ENCODE data around the gene SPZ1. TPM values are rescaled to one million over a fixed set of nuclear protein-coding genes. Genes with fewer than 3 reads are reported as not detected.
"Not testable (repeated sequence)": the region's sequence is repeated elsewhere in the genome, so short reads cannot be mapped to it uniquely, and the experiment has no call there.

The SPZ1 gene
- total RNA-seq: not detected

- Mint-ChIP-seq H3K4me1 (ENCODE audit: low read depth) (peaks cover 5% of the 10 kb centered on the region), H3K4me3 (no peak within 1 kb of the TSS), H3K9me3 (no peaks in the 10 kb centered on the region), H3K27me3 (ENCODE audit: low read depth) (peaks cover 26% of the 10 kb centered on the region), H3K27ac (no peak within 1 kb of the TSS), H3K36me3 (ENCODE audit: insufficient read depth in 2 of 2) (no peaks in the 10 kb centered on the region)
- ATAC-seq (replicated peaks in 1 of 2) (no peak), DNase-seq (no peak)
These were observed at the start of gene SPZ1 for GRCh38 chr5:80319702-80320101. Gene SPZ1, plus strand, starts transcription at chr5:80320002. Its CDS starts 214 bp downstream, at chr5:80320216.

GRCh38 chr5:80270543-80270942 is 49.3 kb upstream of the SPZ1 start:
- Mint-ChIP-seq H3K27ac (peak overlapping the region; percentile 93), H3K4me1 (ENCODE audit: low read depth) (peaks cover 51% of the 10 kb centered on the region), H3K4me3 (peak overlapping the region; percentile 36 to 74)
- peak; percentile 56 to 59 for ATAC-seq (replicated peaks in 1 of 2)
- not testable (repeated sequence) for H3K27me3 Mint-ChIP-seq (ENCODE audit: low read depth); H3K36me3 Mint-ChIP-seq (ENCODE audit: insufficient read depth in 2 of 2); DNase-seq; H3K9me3 Mint-ChIP-seq

- Mint-ChIP-seq H3K9me3 (no peaks in the 10 kb centered on the region), H3K4me1 (ENCODE audit: low read depth) (peaks cover 29% of the 10 kb centered on the region), H3K27me3 (ENCODE audit: low read depth) (no peaks in the 10 kb centered on the region), H3K27ac (no peak overlapping the region), H3K4me3 (no peak overlapping the region), H3K36me3 (ENCODE audit: insufficient read depth in 2 of 2) (no peaks in the 10 kb centered on the region)
- ATAC-seq (replicated peaks in 1 of 2): peak in 1 of 2 donors; percentile 47
- peak in 1 of 2 donors; percentile 21 for DNase-seq
These were observed 44.5 kb upstream of the SPZ1 start for GRCh38 chr5:80275347-80275746.

- no peak for ATAC-seq (replicated peaks in 1 of 2)
- Mint-ChIP-seq H3K27me3 (ENCODE audit: low read depth) (no peaks in the 10 kb centered on the region), H3K27ac (peak overlapping the region; percentile 11), H3K4me1 (ENCODE audit: low read depth) (peaks cover 23% of the 10 kb centered on the region), H3K4me3 (no peak overlapping the region), H3K36me3 (ENCODE audit: insufficient read depth in 2 of 2) (no peaks in the 10 kb centered on the region), H3K9me3 (no peaks in the 10 kb centered on the region)
- DNase-seq: no peak
These were observed 43.6 kb upstream of the SPZ1 start for GRCh38 chr5:80276186-80276585.

- no peaks in the 10 kb centered on the region for H3K36me3 Mint-ChIP-seq (ENCODE audit: insufficient read depth in 2 of 2)
- no peak overlapping the region for H3K27ac Mint-ChIP-seq
- ATAC-seq (replicated peaks in 1 of 2) (no peak), DNase-seq (no peak)
- H3K27me3 Mint-ChIP-seq (ENCODE audit: low read depth): no peaks in the 10 kb centered on the region
- H3K9me3 Mint-ChIP-seq: no peaks in the 10 kb centered on the region
- peaks cover 23% of the 10 kb centered on the region for H3K4me1 Mint-ChIP-seq (ENCODE audit: low read depth)
- no peak overlapping the region for H3K4me3 Mint-ChIP-seq
These were observed 42.6 kb upstream of the SPZ1 start for GRCh38 chr5:80277191-80277590.

GRCh38 chr5:80282054-80282453 is 37.7 kb upstream of the SPZ1 start:
- Mint-ChIP-seq H3K9me3 (peaks cover 2% of the 10 kb centered on the region in 2 donors), H3K27me3 (ENCODE audit: low read depth) (no peaks in the 10 kb centered on the region), H3K27ac (no peak overlapping the region), H3K4me1 (ENCODE audit: low read depth) (peaks cover 41% of the 10 kb centered on the region), H3K36me3 (ENCODE audit: insufficient read depth in 2 of 2) (peaks cover 1 to 2% of the 10 kb centered on the region in 2 donors), H3K4me3 (no peak overlapping the region)
- DNase-seq: no peak
- no peak for ATAC-seq (replicated peaks in 1 of 2)

GRCh38 chr5:80283360-80283759 is 36.4 kb upstream of the SPZ1 start:
- Mint-ChIP-seq H3K4me3 (peak overlapping the region; percentile 29 to 65), H3K4me1 (ENCODE audit: low read depth) (peaks cover 41% of the 10 kb centered on the region)
- peak; percentile 82 to 86 for ATAC-seq (replicated peaks in 1 of 2)

GRCh38 chr5:80284720-80285119 is 35.1 kb upstream of the SPZ1 start:
- H3K27ac Mint-ChIP-seq: peak overlapping the region; percentile 89
- DNase-seq: peak; percentile 44 to 45
- H3K4me3 Mint-ChIP-seq: peak overlapping the region; percentile 27 to 48
- H3K27me3 Mint-ChIP-seq (ENCODE audit: low read depth): no peaks in the 10 kb centered on the region
- H3K36me3 Mint-ChIP-seq (ENCODE audit: insufficient read depth in 2 of 2): peaks cover 1 to 2% of the 10 kb centered on the region in 2 donors
- H3K9me3 Mint-ChIP-seq: peaks cover 2% of the 10 kb centered on the region in 2 donors
- ATAC-seq (replicated peaks in 1 of 2): peak; percentile 83 to 87
- H3K4me1 Mint-ChIP-seq (ENCODE audit: low read depth): peaks cover 36% of the 10 kb centered on the region

More at GRCh38 chr5:80283360-80283759, 36.4 kb upstream of the SPZ1 start:
- Mint-ChIP-seq H3K27ac (peak overlapping the region; percentile 95), H3K36me3 (ENCODE audit: insufficient read depth in 2 of 2) (peaks cover 1 to 2% of the 10 kb centered on the region in 2 donors), H3K27me3 (ENCODE audit: low read depth) (no peaks in the 10 kb centered on the region), H3K9me3 (peaks cover 2% of the 10 kb centered on the region in 2 donors)
- DNase-seq: no peak

GRCh38 chr5:80288177-80288576 is 31.6 kb upstream of the SPZ1 start:
- ATAC-seq (replicated peaks in 1 of 2) (no peak), DNase-seq (no peak)
- peaks cover 24% of the 10 kb centered on the region for H3K4me1 Mint-ChIP-seq (ENCODE audit: low read depth)
- H3K27me3 Mint-ChIP-seq (ENCODE audit: low read depth): no peaks in the 10 kb centered on the region
- peaks cover 1 to 2% of the 10 kb centered on the region in 2 donors for H3K36me3 Mint-ChIP-seq (ENCODE audit: insufficient read depth in 2 of 2)
- H3K4me3 Mint-ChIP-seq: no peak overlapping the region
- no peak overlapping the region for H3K27ac Mint-ChIP-seq
- H3K9me3 Mint-ChIP-seq: peaks cover under 1 to 2% of the 10 kb centered on the region in 2 donors

GRCh38 chr5:80289320-80289719 is 30.5 kb upstream of the SPZ1 start:
- no peaks in the 10 kb centered on the region for H3K9me3 Mint-ChIP-seq
- H3K27ac Mint-ChIP-seq: no peak overlapping the region
- H3K27me3 Mint-ChIP-seq (ENCODE audit: low read depth): no peaks in the 10 kb centered on the region
- H3K4me1 Mint-ChIP-seq (ENCODE audit: low read depth): peaks cover 13% of the 10 kb centered on the region
- ATAC-seq (replicated peaks in 1 of 2) (no peak), DNase-seq (no peak)
- no peaks in the 10 kb centered on the region for H3K36me3 Mint-ChIP-seq (ENCODE audit: insufficient read depth in 2 of 2)
- no peak overlapping the region for H3K4me3 Mint-ChIP-seq

- H3K36me3 Mint-ChIP-seq (ENCODE audit: insufficient read depth in 2 of 2): no peaks in the 10 kb centered on the region
- H3K9me3 Mint-ChIP-seq: no peaks in the 10 kb centered on the region
- no peak overlapping the region for H3K27ac Mint-ChIP-seq
- no peak overlapping the region for H3K4me3 Mint-ChIP-seq
- ATAC-seq (replicated peaks in 1 of 2) (no peak), DNase-seq (no peak)
- H3K4me1 Mint-ChIP-seq (ENCODE audit: low read depth): no peaks in the 10 kb centered on the region
- H3K27me3 Mint-ChIP-seq (ENCODE audit: low read depth): no peaks in the 10 kb centered on the region
These were observed 28.0 kb upstream of the SPZ1 start for GRCh38 chr5:80291761-80292160.

- H3K9me3 Mint-ChIP-seq: no peaks in the 10 kb centered on the region
- ATAC-seq (replicated peaks in 1 of 2) (no peak), DNase-seq (no peak)
- no peaks in the 10 kb centered on the region for H3K36me3 Mint-ChIP-seq (ENCODE audit: insufficient read depth in 2 of 2)
- H3K4me3 Mint-ChIP-seq: no peak overlapping the region
- H3K27me3 Mint-ChIP-seq (ENCODE audit: low read depth): no peaks in the 10 kb centered on the region
- no peak overlapping the region for H3K27ac Mint-ChIP-seq
- H3K4me1 Mint-ChIP-seq (ENCODE audit: low read depth): no peaks in the 10 kb centered on the region
These were observed 23.7 kb upstream of the SPZ1 start for GRCh38 chr5:80296121-80296520.

GRCh38 chr5:80299601-80300000 is 20.2 kb upstream of the SPZ1 start:
- DNase-seq: no peak
- Mint-ChIP-seq H3K4me1 (ENCODE audit: low read depth) (no peaks in the 10 kb centered on the region), H3K27ac (no peak overlapping the region), H3K9me3 (no peaks in the 10 kb centered on the region), H3K4me3 (no peak overlapping the region), H3K36me3 (ENCODE audit: insufficient read depth in 2 of 2) (no peaks in the 10 kb centered on the region), H3K27me3 (ENCODE audit: low read depth) (no peaks in the 10 kb centered on the region)
- no peak for ATAC-seq (replicated peaks in 1 of 2)

- Mint-ChIP-seq H3K9me3 (no peaks in the 10 kb centered on the region), H3K4me3 (no peak overlapping the region), H3K4me1 (ENCODE audit: low read depth) (no peaks in the 10 kb centered on the region), H3K27ac (no peak overlapping the region), H3K27me3 (ENCODE audit: low read depth) (no peaks in the 10 kb centered on the region), H3K36me3 (ENCODE audit: insufficient read depth in 2 of 2) (no peaks in the 10 kb centered on the region)
- ATAC-seq (replicated peaks in 1 of 2) (no peak), DNase-seq (no peak)
These were observed 19.7 kb upstream of the SPZ1 start for GRCh38 chr5:80300125-80300524.
